Measurements from ENCODE around the gene RABGAP1L.

The RABGAP1L gene

DNA sequence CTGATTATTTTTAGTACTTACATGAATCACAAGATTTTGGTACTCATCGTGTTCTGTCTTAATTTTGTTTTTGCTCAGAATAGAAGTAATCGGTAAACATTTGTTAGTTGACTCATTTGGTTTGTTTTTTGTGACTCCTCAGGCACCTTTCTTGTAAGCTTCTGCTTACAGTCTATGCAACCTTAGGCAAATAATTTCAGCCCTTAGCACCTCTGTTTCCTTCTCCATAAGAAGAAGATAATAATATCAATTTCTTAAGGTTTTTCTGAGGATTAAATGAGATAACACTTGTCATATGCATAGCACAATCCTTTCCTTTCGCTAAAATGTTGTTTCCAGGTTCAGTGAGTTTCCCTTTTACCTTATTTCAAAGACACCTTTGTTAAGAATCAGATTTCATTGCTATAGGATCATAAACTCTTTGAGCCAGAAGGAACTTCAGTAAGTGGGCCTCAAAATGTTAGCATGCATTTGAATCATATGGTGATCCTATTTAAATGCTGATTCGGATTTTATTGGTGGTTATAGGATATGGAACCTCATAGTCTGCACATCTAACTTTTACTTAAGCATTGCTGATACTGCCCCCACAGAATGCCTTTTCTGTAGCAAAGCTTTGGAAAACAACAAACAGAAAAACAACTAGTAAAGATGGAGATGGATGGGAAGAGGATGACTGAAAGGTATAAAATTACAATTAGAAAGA is 567.7 kb downstream of the RABGAP1L start:
- DNase-seq: no peak

DNA sequence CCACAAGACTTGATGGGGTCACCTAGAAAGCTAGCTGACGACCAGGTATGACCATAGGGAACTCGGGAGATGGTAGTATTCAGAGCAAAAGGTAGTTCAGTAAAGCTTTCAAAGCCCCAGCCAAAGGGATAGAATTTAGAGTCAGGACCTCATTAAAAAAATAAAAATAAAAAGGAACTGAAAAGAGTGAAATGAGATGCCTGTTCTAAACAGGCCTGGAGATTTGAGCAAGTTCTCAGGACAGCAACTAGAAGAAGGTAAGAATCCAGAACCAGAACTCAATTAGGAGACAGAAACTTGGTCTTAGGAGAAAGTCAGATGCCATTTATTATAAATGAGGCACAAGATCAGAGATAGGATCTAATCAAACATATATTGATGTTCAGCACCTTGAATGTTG is 575.0 kb downstream of the RABGAP1L start:
- DNase-seq: no peak

DNA sequence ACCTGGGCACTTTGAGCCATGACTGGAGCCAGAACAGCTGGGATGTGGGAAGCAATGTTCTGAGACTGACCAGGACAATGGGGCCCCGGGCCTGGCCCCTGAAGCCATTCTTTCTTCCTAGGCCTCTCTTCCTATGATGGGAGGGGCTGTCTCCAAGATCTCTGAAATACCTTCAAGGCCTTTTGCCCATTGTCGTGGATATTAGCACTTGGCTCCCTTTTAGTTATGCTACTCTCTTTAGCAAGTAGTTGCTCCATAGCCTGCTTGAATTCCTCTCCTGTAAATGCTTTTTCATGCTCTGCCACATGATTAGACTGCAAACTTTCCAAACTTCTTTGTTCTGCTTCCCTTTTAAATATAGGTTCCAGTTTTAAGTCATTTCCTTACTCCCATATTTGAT is 577.5 kb downstream of the RABGAP1L start:
- no peak for DNase-seq

DNA sequence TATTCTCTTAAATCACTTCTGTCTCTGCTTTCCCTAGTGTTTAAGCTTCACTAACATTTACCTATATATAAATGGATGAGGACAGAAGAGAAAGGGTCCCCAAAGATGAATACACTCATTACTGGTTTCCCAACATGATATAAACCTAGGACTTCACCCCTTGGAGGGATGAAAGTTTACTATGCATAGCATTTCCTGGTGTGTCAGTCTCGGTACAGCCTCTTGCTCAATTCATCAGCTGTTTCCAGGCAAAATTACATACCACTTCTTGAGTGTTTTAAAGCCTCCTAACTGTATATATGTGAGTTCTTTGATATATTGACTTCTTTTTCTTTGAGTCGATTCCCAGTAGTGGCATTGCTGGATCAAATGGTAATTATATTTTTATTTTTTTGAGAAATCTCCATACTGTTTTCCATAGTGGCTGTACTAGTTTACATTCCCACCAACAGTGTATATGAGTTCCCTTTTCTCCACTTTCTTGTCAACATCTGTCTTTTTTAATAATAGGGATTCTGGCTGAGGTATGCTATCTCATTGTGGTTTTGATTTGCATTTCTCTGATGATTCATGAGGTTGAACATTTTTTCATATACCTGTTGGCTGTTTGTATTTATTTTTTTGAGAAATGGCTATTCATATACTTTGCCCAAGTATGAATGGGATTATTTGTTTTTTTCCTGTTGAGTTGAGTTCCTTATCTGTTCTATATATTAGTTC is 581.1 kb downstream of the RABGAP1L start:
- no peak for DNase-seq

DNA sequence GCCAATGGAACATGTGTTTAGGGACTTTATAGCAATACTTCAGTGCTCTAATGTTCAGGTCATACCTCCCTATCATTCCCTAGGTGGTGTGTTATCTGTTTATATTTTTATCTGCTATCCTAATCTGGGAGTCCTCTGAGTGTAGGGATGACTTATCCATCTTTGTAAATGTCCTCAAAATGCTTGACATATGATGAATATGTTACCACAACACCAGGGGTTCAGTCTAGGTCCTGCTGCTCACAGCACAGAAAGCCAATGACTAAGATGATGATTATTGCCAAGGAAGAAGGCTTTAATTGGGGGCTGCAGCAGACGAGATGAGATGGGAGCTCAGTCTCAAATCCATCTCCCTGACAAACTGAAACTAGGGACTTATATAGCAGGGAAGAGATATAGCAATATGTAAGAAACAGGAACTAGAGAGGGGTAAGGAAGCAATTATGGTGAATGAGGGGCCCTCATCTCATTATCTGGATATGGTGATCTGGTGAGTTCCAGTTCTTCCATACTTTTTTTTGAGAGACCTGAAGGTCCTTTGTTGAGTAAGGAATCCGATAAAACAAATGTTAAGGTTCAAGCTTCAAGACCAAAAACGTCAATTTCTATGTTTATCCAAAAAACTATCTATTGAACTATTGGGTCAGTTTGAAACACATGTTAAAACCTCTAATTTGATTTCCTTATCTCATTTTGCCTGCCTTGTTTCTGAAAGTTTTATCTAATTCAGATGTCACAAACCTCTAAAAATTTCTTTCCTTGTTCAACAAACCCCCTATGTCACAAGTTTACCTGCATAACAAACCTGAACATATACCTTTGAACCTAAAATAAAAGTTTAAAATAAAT is 583.7 kb downstream of the RABGAP1L start:
- no peak for DNase-seq

DNA sequence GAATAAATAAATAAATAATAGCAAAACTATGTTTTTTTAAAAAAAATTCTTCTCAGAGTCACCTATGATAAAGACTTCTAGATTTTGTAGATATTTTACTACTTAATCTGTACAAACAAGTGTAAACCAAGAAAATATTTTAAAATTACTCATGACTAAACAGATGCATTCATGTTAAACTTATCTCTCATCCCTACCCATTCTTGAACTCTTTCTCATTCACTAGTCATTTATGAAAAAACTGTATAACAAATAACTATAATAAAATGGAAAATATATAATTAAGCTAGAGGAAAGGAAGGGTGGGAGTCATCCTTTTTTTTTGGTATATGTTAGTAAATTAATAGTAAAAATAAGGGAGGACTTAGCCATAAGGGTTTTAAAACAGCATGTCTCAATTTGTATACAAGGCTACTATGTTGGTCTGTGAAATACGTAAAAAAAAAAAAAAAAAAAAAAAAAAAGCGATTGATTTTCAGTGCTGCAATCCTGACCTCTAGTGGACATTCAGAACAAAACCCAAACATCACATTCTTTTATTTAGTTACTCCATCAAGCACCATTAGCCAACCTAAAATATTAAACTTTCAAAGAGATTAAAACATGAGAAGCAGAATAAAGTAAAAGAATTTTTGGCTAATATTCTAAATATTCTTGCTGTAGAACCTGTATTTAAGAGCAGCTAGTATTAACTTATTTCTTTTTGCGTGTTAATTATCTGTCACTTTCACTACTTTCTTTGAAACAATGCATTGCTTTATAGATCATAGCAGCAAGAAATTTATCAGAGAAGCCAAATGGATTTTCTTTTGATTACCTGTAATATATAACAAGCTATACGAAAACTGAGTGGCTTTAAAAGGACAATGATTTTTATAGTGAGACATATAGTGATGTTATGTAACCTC is 584.6 kb downstream of the RABGAP1L start:
- peak; percentile 12 for DNase-seq

DNA sequence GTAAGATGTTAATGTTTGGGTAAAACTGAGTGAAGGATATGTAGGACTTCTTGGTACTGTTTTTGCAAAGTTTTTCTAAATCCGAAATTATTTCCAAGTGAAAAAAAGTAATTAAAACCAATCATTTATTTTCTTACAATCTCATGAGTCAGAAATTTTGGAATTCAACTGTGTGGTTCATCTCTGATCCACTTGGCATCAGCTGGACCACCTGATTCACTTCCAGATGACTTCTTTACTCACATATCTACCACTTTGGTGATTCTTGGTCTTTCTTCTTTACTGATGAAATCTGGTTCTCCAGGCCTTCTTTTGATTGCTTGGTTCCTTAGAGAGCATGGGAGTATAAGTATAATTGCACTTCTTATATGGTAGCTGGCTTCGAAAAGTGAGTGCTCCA is 585.6 kb downstream of the RABGAP1L start:
- no peak for DNase-seq

DNA sequence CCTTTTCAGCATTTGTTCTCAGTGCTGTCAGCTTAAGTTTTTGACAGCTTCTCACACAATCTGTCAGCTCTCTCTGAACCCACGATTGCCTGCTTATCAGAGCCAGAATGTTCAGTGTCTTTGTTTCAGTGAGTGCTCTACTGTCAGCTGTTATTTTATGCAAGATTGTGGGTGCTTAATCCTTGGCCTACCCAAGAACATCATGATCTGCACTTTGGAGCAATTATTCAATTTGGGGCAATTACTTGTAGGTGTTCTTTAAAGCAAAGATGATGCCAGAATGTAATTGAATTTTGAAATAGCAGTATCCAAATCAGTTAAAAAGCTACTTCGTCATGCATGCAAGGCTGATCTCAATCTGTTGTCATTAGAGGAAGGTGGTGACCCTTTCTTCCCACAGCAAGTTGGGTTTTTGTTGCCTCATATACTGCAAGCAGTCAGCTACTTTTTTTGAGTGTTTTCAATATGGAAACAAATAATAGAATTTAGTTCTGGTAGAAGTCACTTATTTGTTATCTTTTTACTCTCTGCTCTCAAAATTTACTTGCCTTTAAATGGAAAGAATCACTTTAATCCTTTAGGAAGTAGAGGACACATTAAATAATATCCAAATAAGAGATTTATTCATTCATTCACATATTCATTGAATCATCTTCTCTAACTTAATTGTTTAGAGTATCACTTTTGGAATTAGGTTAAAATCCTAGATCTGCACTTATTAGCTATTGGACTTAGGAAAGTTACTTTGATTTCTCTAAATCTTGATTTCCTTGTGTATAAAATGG is 586.9 kb downstream of the RABGAP1L start:
- no peak for DNase-seq

DNA sequence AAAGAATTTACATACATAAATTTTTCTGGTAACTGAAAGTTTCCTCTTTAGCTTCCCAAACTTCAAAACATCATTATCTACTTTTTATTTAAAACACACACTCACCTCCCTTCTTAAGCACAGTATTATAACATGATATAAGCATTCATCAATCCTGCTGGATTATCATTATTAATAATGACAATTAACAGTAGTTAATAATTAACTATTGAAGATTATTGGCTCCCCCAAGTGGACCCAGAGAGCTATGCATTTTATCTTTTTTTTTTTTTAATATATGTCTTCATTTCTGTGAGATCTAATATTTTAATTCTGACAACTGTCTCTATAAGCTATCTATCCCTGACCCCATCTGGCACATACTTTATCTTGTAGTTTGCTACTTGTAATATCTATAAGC is 588.3 kb downstream of the RABGAP1L start:
- no peak for DNase-seq

DNA sequence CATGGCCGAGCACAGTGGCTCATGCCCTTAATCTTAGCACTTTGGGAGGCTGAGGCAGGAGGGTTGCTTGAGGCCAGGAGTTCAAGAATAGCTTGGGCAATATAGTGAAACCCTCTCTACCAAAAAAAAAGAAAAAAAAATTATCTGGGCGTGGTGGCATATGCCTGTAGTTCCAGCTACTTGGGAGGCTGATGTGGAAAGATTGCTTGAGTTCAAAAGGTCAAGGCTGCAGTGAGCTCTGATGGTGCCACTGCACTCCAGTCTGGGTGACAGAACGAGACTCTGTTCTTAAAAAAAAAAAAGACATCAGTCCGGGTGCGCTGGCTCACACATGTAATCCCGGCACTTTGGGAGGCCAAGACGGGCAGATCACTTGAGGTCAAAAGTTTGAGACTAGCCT is 589.3 kb downstream of the RABGAP1L start:
- DNase-seq: no peak

DNA sequence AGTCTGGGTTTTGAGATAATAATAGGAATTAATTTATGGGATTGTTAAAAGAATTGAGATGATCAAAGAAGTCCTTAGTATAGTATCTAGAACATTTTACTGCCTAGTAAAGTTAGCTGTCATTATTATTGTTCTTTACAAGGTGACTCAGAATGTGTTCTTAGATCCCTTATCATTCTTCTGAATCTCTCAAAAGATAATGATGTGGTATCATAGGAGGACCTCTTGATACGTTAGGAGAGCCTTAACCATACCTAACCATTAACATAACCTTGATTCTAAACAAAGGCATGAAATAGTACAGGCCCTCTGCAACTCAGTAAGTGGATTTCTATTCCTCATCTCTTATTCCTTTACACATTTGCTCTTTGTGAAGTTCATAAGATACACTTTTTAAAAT is 593.8 kb downstream of the RABGAP1L start:
- no peak for DNase-seq

DNA sequence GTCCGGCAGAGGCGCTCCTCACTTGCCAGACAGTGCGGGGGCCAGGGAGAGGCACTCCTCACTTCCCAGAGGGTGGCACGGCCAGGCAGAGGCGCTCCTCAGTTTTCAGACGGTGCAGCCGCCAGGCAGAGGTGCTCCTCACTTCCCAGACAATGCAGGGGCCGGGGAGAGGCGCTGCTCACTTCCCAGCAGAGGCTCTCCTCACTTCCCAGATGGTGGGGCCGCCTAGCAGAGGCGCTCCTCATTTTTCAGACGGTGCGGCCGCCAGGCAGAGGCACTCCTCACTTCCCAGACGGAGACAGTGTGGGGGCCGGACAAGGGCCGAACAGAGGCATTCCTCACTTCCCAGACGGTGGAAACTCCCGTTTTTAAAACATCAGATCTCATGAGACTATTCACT is 602.0 kb downstream of the RABGAP1L start:
- DNase-seq: no peak

DNA sequence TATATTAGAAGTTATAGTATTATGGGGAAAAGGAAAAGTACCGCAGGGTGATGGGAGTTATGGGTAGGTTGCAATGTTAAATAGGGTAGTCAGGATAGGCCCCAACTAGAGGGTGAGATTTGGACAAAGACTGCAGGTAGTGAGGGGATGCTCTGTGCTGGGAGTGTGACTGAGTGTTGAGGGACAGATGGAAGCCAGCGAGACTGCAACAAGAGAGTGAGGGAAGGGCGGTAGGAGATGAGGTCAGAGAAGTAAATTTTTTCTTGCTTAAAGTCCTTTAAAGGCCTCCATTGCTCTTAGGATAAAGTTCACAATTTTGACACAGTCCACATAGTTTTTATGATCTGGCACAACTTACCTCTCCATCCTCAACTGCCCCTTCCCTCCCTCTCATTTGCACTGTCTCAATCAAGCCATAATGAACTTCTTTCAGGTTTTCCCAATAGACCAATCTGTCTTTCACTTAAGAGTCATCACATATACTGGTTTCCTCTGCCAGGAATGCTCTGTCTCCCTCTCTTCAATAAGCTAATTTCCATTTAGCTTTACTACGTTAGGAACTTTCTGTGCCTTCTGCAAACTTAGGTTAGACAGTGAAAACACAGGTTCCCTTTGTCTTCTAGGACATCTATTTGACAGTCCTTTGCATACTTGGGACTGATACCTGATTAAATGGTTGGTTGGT is 602.7 kb downstream of the RABGAP1L start:
- no peak for DNase-seq

DNA sequence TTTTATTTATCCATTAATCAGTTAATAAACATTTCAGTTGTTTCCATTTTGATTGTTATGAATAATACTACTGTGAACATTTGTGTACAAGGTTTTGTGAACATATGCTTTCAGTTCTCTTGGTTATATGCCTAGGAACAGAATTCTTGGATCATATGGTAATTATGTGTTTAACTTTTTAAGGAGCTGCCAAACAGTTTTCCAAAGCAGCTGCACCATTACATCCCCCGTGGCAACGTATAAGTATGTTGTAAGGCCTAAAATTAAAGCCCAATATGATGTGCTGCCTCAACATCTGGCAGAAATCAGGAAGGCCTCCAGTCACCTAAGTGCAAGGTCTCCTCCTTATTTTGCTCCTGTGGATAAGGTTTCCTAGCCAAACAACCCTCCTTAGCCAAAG is 604.9 kb downstream of the RABGAP1L start:
- no peak for DNase-seq

DNA sequence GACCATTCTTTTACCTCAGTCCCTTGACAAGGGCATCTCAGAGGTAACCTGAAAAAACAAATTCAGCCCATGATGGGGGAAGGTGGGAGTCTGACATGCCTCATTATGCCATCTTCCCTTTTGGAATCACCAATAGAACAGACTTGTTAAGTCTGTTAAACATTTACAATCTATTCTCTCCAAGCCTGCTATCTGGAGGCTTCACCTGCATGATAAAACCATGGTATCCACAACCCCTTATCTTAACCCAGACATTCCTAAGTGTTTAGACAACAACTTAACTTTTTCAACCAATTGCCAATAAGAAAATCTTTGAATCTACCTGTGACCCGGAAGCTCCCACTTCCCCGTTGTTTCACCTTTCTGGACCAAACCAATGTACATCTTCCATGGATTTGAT is 607.4 kb downstream of the RABGAP1L start:
- DNase-seq: no peak

DNA sequence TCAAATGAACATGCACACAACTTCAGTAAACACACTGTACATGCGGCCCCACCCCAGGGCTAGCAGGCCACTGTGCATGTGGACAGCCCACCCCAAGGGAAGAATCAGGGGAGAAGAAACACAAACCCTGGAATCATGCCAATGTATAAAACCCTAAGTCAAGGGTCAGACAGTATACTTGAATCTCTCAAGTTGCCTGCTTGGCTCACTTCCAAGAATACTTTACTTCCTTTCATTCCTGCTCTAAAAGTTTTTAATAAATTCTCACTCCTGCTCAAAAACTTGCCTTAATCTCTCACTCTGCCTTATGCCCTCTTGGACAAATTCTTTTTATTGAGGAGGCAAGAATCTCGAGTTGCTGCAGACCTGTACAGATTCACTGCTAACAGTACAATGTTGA is 609.2 kb downstream of the RABGAP1L start:
- no peak for DNase-seq

DNA sequence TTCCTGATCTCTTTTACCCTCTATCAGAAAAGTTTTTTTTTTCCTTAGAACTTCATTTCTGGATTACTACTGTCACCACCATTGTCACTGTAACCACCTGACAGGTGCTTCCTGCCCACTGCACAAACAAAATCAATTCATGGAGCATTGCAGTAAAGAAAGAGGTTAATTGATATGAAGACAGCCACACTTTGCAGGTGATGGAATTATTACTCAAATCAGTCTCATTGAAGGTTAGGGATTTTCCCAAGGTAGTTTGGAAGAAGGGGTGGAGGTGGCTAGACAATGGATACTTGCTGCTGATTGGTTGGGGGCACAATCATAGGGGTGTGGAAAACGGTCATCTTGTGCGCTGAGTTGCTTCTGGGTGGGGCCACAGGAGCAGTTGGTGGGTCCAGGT is 609.6 kb downstream of the RABGAP1L start:
- no peak for DNase-seq

DNA sequence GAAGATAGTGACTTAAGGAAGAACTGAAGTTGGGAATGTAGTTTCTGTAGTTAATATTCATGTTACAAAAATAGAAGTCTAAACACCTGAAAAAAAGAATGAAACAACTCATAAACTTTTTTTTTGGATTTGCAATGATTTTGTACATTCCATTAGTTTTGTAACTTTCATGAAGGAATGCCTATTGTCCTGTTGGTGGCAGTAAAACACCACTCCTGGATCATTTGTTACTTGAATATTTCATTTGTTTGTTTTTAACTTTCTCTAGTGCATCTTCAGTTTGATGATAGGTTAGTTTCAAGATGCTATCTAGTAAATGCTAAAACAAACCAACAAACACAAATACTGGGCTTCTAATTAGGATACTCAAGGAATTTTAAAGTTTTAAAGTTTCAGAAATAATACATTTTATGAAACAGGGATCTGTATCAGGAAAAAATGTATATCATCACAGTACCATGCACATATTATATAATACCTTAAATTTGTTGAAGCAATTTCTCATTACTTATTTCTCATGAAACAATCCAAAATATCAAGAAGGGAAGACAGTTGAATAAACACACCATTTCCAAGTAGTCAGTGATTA is 610.7 kb downstream of the RABGAP1L start:
- peak; percentile 5 for DNase-seq

DNA sequence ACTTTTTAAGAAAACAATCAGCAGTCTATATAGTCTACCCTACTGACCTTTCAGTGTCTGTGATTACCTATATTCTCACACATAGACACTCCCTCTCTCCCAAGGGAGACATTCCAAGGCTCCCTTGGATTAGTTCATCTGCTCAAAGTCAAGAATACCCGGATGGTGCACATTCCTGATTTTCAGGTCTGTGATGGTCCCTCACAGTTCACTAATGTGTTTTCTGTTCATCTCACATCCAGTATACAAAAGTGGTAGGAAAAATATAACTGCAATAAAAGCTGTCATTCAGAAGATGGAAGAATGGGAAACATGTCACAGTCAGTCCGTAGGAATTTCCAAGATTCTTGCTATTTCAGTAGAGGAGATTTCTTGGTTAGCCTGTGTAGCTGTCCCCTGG is 616.3 kb downstream of the RABGAP1L start:
- DNase-seq: no peak

DNA sequence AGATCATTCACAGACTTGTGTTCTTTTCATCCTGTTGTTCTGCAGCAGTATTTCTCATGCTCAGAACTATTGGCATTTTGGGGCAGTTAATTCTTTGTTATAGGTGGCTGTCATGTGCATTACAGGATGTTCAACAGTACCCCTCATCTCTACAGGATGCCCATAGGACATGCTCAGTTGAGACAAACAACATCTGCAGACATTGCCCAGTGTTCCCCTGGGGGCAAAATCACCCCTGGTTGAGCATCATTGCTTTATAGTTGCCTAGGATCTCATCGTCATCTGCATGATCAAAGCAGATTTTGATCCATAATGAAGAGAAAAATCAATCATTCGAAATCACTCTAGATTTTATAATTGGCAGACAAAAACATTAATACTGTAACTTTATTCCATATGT is 617.9 kb downstream of the RABGAP1L start:
- no peak for DNase-seq

DNA sequence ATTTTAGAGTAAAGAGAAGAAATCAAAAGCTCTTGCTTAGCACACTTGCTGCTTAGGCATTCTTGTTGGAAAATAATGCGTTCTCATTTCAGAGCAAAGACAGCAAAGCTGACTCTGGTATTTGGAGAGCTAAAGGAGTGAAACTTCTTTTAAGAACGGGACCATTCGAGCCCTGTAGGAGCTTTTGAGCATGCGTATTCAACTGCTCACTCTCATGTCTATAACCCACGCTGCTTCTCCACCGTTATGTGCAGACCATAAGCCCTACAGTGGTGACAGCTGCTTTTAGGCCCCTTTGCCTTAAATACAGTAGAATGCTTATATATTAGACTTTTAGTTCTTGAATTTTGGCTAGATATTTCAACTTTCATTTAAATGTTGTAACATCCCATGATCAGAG is 626.2 kb downstream of the RABGAP1L start:
- no peak for DNase-seq
